Liver (tissue), 9 donors: ENCODE data around the gene KLF16. TPM values are rescaled to one million over a fixed set of nuclear protein-coding genes. Genes with fewer than 3 reads are reported as not detected.

ENCODE experiments used
- DNase-seq: peaks from one replicate; pipeline ENCODE4 v3.0.0-alpha.2; 2017; ENCODE audit warnings: low spot score
- H3K27ac ChIP-seq, 2 donors: one replicate each; pipeline ENCODE4 v1.7.0; 2013; ENCODE audit warnings: inconsistent platforms in 2 of 2, low read length in 2 of 2, control low read depth in 1 of 2, low read depth in 1 of 2, mild to moderate bottlenecking in 1 of 2
- H3K27me3 ChIP-seq, 4 donors: one replicate each; pipeline versions ENCODE4 v1.6.1 to v1.7.0; 2013; ENCODE audit warnings: low read length in 3 of 4, inconsistent platforms in 1 of 4, mild to moderate bottlenecking in 1 of 4, moderate library complexity in 1 of 4; ENCODE audit not compliant: control insufficient read depth in 4 of 4, insufficient read depth in 4 of 4
- H3K36me3 ChIP-seq, 4 donors: one replicate each; pipeline versions ENCODE4 v1.6.1 to v1.7.0; 2013; ENCODE audit warnings: low read length in 3 of 4, mild to moderate bottlenecking in 3 of 4, low read depth in 1 of 4, moderate library complexity in 1 of 4; ENCODE audit not compliant: control insufficient read depth in 4 of 4, insufficient read depth in 3 of 4
- H3K4me1 ChIP-seq, 4 donors: one replicate each; pipeline versions ENCODE4 v1.6.1 to v1.7.0; 2013; ENCODE audit warnings: low read length in 3 of 4, mild to moderate bottlenecking in 3 of 4, moderate library complexity in 1 of 4; ENCODE audit not compliant: control insufficient read depth in 4 of 4, insufficient read depth in 4 of 4
- H3K4me3 ChIP-seq, 3 donors: one replicate each; pipeline versions ENCODE4 v1.6.1 to v1.7.0; 2013; ENCODE audit warnings: low read length in 3 of 3, control low read depth in 1 of 3, low read depth in 1 of 3, mild to moderate bottlenecking in 1 of 3
- H3K9ac ChIP-seq, 2 donors: one replicate each; pipeline ENCODE4 v1.7.0; 2013; ENCODE audit warnings: low read length in 2 of 2, mild to moderate bottlenecking in 2 of 2, moderate library complexity in 2 of 2, control low read depth in 1 of 2, low read depth in 1 of 2
- H3K9me3 ChIP-seq, 4 donors: one replicate each; pipeline versions ENCODE4 v1.6.1 to v1.7.0; 2013; ENCODE audit warnings: low read length in 3 of 4; ENCODE audit not compliant: control insufficient read depth in 4 of 4
- ATF3 ChIP-seq: IDR thresholded peaks from 2 replicates; pipeline ENCODE4 v1.6.1; 2016; ENCODE audit warnings: antibody characterized with exemption
- EGR1 ChIP-seq, 2 donors: IDR thresholded peaks; 2 replicates each; pipeline ENCODE4 v1.6.1; 2016 to 2018; ENCODE audit warnings: antibody characterized with exemption in 2 of 2, low read depth in 2 of 2
- GABPA ChIP-seq, 2 donors: IDR thresholded peaks in 1 of 2; conservative IDR thresholded peaks in 1 of 2; 2 replicates each; pipeline ENCODE4 v1.6.1; 2016; ENCODE audit warnings: antibody characterized with exemption in 2 of 2, mild to moderate bottlenecking in 1 of 2, moderate library complexity in 1 of 2
- HNF4A ChIP-seq, 2 donors: conservative IDR thresholded peaks; 2 replicates each; pipeline ENCODE4 v1.6.1; 2016; ENCODE audit warnings: antibody characterized with exemption in 2 of 2, mild to moderate bottlenecking in 2 of 2
- HNF4G ChIP-seq: IDR thresholded peaks from 2 replicates; pipeline ENCODE4 v1.6.1; 2016; ENCODE audit warnings: antibody characterized with exemption
- JUND ChIP-seq, 2 donors: IDR thresholded peaks; 2 replicates each; pipeline ENCODE4 v1.6.1; 2016; ENCODE audit warnings: antibody characterized with exemption in 2 of 2
- RAD21 ChIP-seq, 2 donors: IDR thresholded peaks; 2 replicates each; pipeline ENCODE4 v1.6.1; 2016; ENCODE audit warnings: antibody characterized with exemption in 2 of 2, mild to moderate bottlenecking in 2 of 2
- REST ChIP-seq: IDR thresholded peaks from 2 replicates; pipeline ENCODE4 v1.6.1; 2016; ENCODE audit warnings: antibody characterized with exemption, mild to moderate bottlenecking
- RXRA ChIP-seq, 2 donors: IDR thresholded peaks; 2 replicates each; pipeline ENCODE4 v1.6.1; 2017 to 2018; ENCODE audit warnings: antibody characterized with exemption in 2 of 2, mild to moderate bottlenecking in 1 of 2
- SP1 ChIP-seq: IDR thresholded peaks from 2 replicates; pipeline ENCODE4 v1.6.1; 2018; ENCODE audit warnings: antibody characterized with exemption, mild to moderate bottlenecking
- TAF1 ChIP-seq: conservative IDR thresholded peaks from 2 replicates; pipeline ENCODE4 v1.6.1; 2016; ENCODE audit warnings: antibody characterized with exemption, mild to moderate bottlenecking
- YY1 ChIP-seq: IDR thresholded peaks from 2 replicates; pipeline ENCODE4 v1.6.1; 2016; ENCODE audit warnings: antibody characterized with exemption, mild to moderate bottlenecking
- ZBTB33 ChIP-seq: IDR thresholded peaks from 2 replicates; pipeline ENCODE4 v1.6.1; 2016; ENCODE audit warnings: antibody characterized with exemption
- WGBS: extraction: QIAGEN DNeasy Blood & Tissue Kit; methylation state at CpG from one replicate; pipeline ENCODE4 v1.1.7; 2013; 5-methylcytosine and 5-hydroxymethylcytosine counted together
- polyA plus RNA-seq, 2 donors: library from polyadenylated mRNA; stranded (reverse) in 1 of 2; unstranded in 1 of 2; fragments of 200-250 nt in 1 of 2; fragments of >200 nt in 1 of 2; fragmentation: Nextera tagmentation in 1 of 2; extraction: Ambion mirVana in 1 of 2; gene quantifications; one replicate each; pipeline versions ENCODE4 v1.2.1 to v1.2.3, GENCODE V29; 2013 to 2015
- total RNA-seq, 2 donors: library from RNA; depleted of rRNA; stranded (reverse); fragments of >200 nt; gene quantifications; one replicate each; pipeline ENCODE4 v1.2.3, GENCODE V29; 2014
- donor health status: healthy.
- donor health status: healthy.
- donor health status: healthy.
- donor health status: healthy.
- donor health status: healthy.

Gene KLF16
- total and polyA plus RNA-seq, 4 donors, result 1.2 to 14.8 (median 6.0) TPM

GRCh38 chr19:1814391-1814790 is 49.0 kb downstream of the KLF16 start:
- WGBS, result 85% methylated on average over 10 of the region's 10 CpGs
- Histone ChIP-seq H3K27me3 (no peaks in the 10 kb centered on the region), H3K9me3 (no peaks in the 10 kb centered on the region), H3K4me1 (peaks cover 4 to 22% (median 8%) of the 10 kb centered on the region in 4 donors), H3K27ac (no peak overlapping the region), H3K9ac (no peak overlapping the region), H3K4me3 (no peak overlapping the region), H3K36me3 (peaks cover 10 to 38% (median 25%) of the 10 kb centered on the region in 4 donors)
- no peak for DNase-seq
- TF ChIP-seq GABPA (IDR thresholded peaks at IDR 0.05 in 1 of 2, conservative IDR thresholded peaks at IDR 0.05 in 1 of 2) (no peak), JUND (IDR thresholded peaks at IDR 0.05) (no peak), EGR1 (IDR thresholded peaks at IDR 0.05; ENCODE audit: low read depth in 2 of 2) (no peak), RAD21 (IDR thresholded peaks at IDR 0.05) (no peak), TAF1 (no peak), SP1 (no peak), HNF4A (conservative IDR thresholded peaks at IDR 0.05) (no peak), ATF3 (no peak), HNF4G (no peak), RXRA (IDR thresholded peaks at IDR 0.05) (no peak), YY1 (no peak), REST (no peak)

GRCh38 chr19:1813192-1814182 is 49.9 kb downstream of the KLF16 start:
- DNase-seq, result no peak
- Histone ChIP-seq H3K36me3 (peaks cover 3 to 32% (median 21%) of the 10 kb centered on the region in 4 donors), H3K9ac (no peak overlapping the region), H3K9me3 (no peaks in the 10 kb centered on the region), H3K4me3 (peak overlapping the region in 1 of 3 donors; percentile 54), H3K27me3 (no peaks in the 10 kb centered on the region), H3K27ac (peak overlapping the region in 1 of 2 donors; percentile 38), H3K4me1 (peaks cover 4 to 22% (median 8%) of the 10 kb centered on the region in 4 donors)
- WGBS, result 68% methylated on average over 21 of the region's 21 CpGs
- no peak for TF ChIP-seq RAD21 (IDR thresholded peaks at IDR 0.05)
- no peak for TF ChIP-seq ZBTB33
